Peyer's patch (tissue), 4 donors: ENCODE measurements around the gene ZNF394. TPM values are rescaled to one million over a fixed set of nuclear protein-coding genes. Genes with fewer than 3 reads are reported as not detected.
"Not testable (repeated sequence)": the region's sequence is repeated elsewhere in the genome, so short reads cannot be mapped to it uniquely, and the experiment has no call there.

ENCODE experiments used
- DNase-seq, 3 donors: peaks; one replicate each; pipeline ENCODE4 v3.0.0-alpha.2; 2017 to 2019
- H3K27ac ChIP-seq, 4 donors: fragments of 200-600 bp; sonication (generic); one replicate each; pipeline ENCODE4 v1.5.1; 2016 to 2019
- H3K27me3 ChIP-seq, 2 donors: fragments of 200-600 bp; sonication (generic); one replicate each; pipeline ENCODE4 v1.5.1; 2019
- H3K36me3 ChIP-seq, 3 donors: fragments of 200-600 bp; sonication (generic); one replicate each; pipeline ENCODE4 v1.5.1; 2016 to 2019
- H3K4me1 ChIP-seq, 4 donors: fragments of 200-600 bp; sonication (generic); one replicate each; pipeline ENCODE4 v1.5.1; 2016 to 2019
- H3K4me3 ChIP-seq, 4 donors: fragments of 200-600 bp; sonication (generic); 1 replicate in 3 of 4; 2 replicates in 1 of 4; pipeline ENCODE4 v1.5.1; 2016 to 2019; ENCODE audit warnings: mild to moderate bottlenecking in 1 of 4
- H3K9me3 ChIP-seq, 4 donors: fragments of 200-600 bp; sonication (generic); one replicate each; pipeline ENCODE4 v1.5.1; 2016 to 2019; ENCODE audit warnings: mild to moderate bottlenecking in 1 of 4
- POLR2A ChIP-seq, 2 donors: fragments of 450-650 bp; IDR thresholded peaks; one replicate each; pipeline ENCODE4 v1.5.1; 2017; ENCODE audit warnings: antibody characterized with exemption in 2 of 2, mild to moderate bottlenecking in 2 of 2, moderate library complexity in 2 of 2
- total RNA-seq, 4 donors: library from RNA; depleted of rRNA; stranded (reverse); fragments of >200 nt; gene quantifications; one replicate each; pipeline ENCODE4 v1.1.0, GENCODE V29; 2016
- TF ChIP-seq, protein P1 (sequence below), 6 experiments: fragments of 450-650 bp in 4 of 6; fragments of 200-600 bp in 2 of 6; sonication (generic) in 1 of 6; IDR thresholded peaks; one replicate each; pipeline ENCODE4 v1.5.1; 2017 to 2019; ENCODE audit warnings: antibody characterized with exemption in 6 of 6, mild to moderate bottlenecking in 3 of 6, moderate library complexity in 1 of 6

The ZNF394 gene
- total RNA-seq, 4 donors from 2014 or later = 37.3 to 71.8 (median 58.0) TPM

DNA sequence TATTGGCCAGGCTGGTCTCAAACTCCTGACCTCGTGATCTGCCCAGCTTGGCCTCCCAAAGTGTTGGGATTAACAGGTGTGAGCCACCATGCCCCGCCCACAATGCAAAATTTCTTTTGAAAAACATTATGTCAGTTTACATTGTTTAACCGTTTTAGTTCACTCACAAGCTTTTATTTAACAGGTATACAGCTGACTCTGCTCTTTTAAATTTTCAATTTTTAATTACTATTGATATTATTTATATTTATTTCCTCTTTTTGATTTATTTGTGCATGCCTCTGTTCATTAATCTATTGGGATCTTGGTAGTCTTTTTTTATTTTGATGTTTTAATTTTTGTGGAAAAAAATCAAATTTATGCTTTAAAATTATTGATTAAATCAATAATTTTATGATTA is 21.3 kb upstream of the ZNF394 start:
- H3K27ac ChIP-seq = no peak overlapping the region
- no peaks in the 10 kb centered on the region for H3K27me3 ChIP-seq
- no peak for TF ChIP-seq POLR2A (IDR thresholded peaks at IDR 0.05)
- TF ChIP-seq, protein P1, sequence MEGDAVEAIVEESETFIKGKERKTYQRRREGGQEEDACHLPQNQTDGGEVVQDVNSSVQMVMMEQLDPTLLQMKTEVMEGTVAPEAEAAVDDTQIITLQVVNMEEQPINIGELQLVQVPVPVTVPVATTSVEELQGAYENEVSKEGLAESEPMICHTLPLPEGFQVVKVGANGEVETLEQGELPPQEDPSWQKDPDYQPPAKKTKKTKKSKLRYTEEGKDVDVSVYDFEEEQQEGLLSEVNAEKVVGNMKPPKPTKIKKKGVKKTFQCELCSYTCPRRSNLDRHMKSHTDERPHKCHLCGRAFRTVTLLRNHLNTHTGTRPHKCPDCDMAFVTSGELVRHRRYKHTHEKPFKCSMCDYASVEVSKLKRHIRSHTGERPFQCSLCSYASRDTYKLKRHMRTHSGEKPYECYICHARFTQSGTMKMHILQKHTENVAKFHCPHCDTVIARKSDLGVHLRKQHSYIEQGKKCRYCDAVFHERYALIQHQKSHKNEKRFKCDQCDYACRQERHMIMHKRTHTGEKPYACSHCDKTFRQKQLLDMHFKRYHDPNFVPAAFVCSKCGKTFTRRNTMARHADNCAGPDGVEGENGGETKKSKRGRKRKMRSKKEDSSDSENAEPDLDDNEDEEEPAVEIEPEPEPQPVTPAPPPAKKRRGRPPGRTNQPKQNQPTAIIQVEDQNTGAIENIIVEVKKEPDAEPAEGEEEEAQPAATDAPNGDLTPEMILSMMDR (IDR thresholded peaks at IDR 0.05) = no peak
- peaks cover 0 to 65% (median 0%) of the 10 kb centered on the region in 3 donors for H3K36me3 ChIP-seq
- H3K4me1 ChIP-seq = no peaks in the 10 kb centered on the region
- no peaks in the 10 kb centered on the region for H3K9me3 ChIP-seq
- H3K4me3 ChIP-seq = no peak overlapping the region
- no peak for DNase-seq

DNA sequence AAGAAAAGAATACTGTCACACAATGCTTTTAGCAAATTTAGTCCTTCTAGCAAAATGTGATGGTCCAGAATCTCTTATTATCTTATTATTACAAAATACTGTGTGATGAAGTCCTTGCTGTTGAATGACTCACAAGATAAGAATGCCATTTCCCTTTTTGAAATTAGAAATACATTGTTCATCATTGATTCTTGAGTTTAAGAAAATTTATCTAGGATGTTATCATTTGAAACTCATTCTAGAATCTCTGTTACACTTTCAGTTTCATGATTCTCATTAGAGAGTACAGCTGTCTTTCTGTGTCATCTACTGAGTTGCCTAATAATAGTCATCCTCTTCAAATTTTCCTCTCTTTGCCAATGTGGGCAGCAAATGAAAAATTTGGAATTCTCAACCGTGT is 14.0 kb upstream of the ZNF394 start:
- H3K4me3 ChIP-seq = no peak overlapping the region
- peaks cover 0 to 52% (median 0%) of the 10 kb centered on the region in 3 donors for H3K36me3 ChIP-seq
- no peaks in the 10 kb centered on the region for H3K9me3 ChIP-seq
- H3K27ac ChIP-seq = no peak overlapping the region
- TF ChIP-seq, protein P1 (IDR thresholded peaks at IDR 0.05) = no peak
- DNase-seq = no peak
- no peaks in the 10 kb centered on the region for H3K4me1 ChIP-seq
- H3K27me3 ChIP-seq = no peaks in the 10 kb centered on the region

DNA sequence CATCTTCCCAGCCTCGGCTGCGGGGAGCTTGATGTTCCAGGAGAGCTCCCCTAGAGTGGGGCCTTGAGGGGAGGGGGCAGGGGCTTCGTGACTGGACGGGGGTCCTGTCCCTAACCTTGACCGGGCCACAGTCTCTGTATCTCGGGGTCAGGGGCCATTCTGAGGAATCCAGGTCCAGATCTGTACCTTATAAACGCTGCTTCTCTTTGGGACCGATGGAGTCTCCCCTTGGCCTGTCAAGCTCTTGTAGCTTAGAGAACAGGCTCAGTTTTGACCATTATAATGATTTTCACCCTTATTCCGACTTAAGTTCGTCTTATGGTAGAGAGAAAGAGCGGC is 5.2 kb upstream of the ZNF394 start:
- no peaks in the 10 kb centered on the region for H3K9me3 ChIP-seq
- H3K4me3 ChIP-seq = peak overlapping the region; percentile 62 to 81 (median 78)
- peaks cover 0 to 33% (median 8%) of the 10 kb centered on the region in 4 donors for H3K4me1 ChIP-seq
- no peaks in the 10 kb centered on the region for H3K36me3 ChIP-seq
- H3K27me3 ChIP-seq = no peaks in the 10 kb centered on the region
- no peak for DNase-seq
- peak overlapping the region; percentile 86 to 94 (median 90) for H3K27ac ChIP-seq
- TF ChIP-seq, protein P1 (IDR thresholded peaks at IDR 0.05) = no peak
- TF ChIP-seq POLR2A (IDR thresholded peaks at IDR 0.05) = peak in 1 of 2 donors; percentile 66

DNA sequence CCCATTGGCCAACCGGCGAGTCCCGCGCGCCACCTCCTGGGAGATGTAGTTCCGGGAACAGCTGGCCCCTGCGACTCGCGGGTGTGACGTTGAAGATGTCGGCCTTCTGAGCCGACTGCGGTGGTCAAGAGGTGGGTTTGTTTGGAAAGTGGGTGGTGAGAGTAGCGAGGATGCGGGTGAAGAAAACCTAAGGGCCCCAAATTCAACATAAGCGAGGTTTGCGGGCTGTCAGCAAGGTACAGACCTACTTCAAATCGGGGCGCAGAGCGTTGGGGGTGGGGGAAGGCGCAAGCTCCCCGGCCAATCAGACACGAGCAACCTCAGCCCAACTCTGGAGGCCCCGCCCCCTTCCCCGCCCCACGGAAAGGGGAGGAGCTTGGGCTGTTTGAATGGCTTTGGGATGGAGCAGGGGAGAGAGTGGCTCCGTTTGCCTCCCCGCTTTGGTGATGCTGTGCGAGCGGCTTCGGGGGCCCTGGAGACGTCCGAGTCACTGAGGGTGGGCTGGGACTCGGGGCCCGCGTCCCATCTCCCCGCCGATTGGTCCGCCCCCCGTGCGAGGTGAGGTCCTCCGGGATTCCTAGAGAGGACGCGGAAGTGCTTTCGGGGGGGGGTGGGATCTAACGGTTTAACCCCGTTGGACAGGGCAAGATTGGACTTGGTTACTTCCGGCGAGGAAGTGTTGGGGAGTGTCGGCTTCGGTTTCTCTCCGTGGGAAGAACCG is 4.7 kb upstream of the ZNF394 start, which contains the start of gene ZKSCAN5:
Gene ZKSCAN5 (plus strand): TSS at position 60 of the 721 bp plus-strand sequence. CDS start 1,383 bp downstream, outside the sequence.
- H3K27me3 ChIP-seq = no peaks in the 10 kb centered on the region
- no peaks in the 10 kb centered on the region for H3K36me3 ChIP-seq
- H3K4me1 ChIP-seq = peaks cover 0 to 33% (median 8%) of the 10 kb centered on the region in 4 donors
- H3K9me3 ChIP-seq = no peaks in the 10 kb centered on the region
- peak; percentile 99 for DNase-seq
- H3K27ac ChIP-seq = peak within 1 kb of the TSS; percentile 86 to 94 (median 90)
- H3K4me3 ChIP-seq = peak within 1 kb of the TSS; percentile 62 to 81 (median 78)
- TF ChIP-seq POLR2A (IDR thresholded peaks at IDR 0.05) = peak in 1 of 2 donors; percentile 63
- TF ChIP-seq, protein P1 (IDR thresholded peaks at IDR 0.05) = peak in 1 of 6 experiments; percentile 2

DNA sequence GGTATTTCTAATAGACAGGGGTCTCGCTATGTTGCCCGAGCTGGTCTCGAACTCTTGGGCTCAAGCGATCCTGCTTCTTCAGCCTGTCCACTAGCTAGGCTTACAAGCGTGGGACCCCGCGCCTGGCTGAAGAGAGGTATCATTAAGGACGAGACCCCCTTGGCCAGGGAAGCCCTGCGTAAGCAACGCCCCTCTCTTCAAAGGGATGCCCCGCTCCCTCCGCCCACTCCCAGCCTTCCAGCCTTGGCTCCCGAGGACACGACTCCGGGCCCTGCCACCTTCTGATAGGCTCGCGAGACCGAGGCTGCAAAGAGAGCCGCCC is 4.2 kb upstream of the ZNF394 start:
- peak overlapping the region; percentile 86 to 94 (median 90) for H3K27ac ChIP-seq
- H3K27me3 ChIP-seq = no peaks in the 10 kb centered on the region
- no peak for DNase-seq
- peak overlapping the region; percentile 62 to 81 (median 78) for H3K4me3 ChIP-seq
- no peaks in the 10 kb centered on the region for H3K9me3 ChIP-seq
- H3K36me3 ChIP-seq = no peaks in the 10 kb centered on the region
- peaks cover 0 to 33% (median 8%) of the 10 kb centered on the region in 4 donors for H3K4me1 ChIP-seq
- TF ChIP-seq, protein P1 (IDR thresholded peaks at IDR 0.05) = no peak
- no peak for TF ChIP-seq POLR2A (IDR thresholded peaks at IDR 0.05)

DNA sequence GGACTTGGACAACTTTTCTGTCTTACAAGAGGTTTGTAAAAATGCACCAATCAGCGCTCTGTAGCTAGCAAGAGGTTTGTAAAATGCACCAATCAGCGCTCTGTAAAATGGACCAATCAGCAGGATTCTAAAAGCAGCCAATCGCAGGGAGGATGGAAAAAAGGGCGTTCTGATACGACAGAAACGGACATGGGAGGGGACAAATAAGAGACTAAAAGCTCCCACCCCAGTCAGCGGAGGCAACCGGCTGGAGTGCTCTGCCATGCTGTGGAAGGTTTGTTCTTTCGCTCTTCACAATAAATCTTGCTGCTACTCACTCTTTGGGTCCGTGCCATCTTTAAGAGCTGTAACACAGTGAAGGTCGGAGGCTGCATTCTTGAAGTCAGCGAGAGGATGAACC is 1.2 kb upstream of the ZNF394 start:
- peaks cover 2 to 34% (median 17%) of the 10 kb centered on the region in 4 donors for H3K4me1 ChIP-seq
- H3K36me3 ChIP-seq, DNase-seq, H3K4me3 ChIP-seq, H3K27me3 ChIP-seq, H3K27ac ChIP-seq, H3K9me3 ChIP-seq: not testable (repeated sequence)
